ENCODE data around the gene C16orf86.

- no peak for TF ChIP-seq TEAD4 (CRISPR knock-in tag; IDR thresholded peaks at IDR 0.05)
- no peak for TF ChIP-seq SP1 (CRISPR knock-in tag; conservative IDR thresholded peaks at IDR 0.05)
- no peak for TF ChIP-seq NFYB (CRISPR knock-in tag; conservative IDR thresholded peaks at IDR 0.05; ENCODE audit: low read depth)
- TF ChIP-seq CTCF (IDR thresholded peaks at IDR 0.05): no peak
- TF ChIP-seq JAZF1 (CRISPR knock-in tag; IDR thresholded peaks at IDR 0.05): no peak
Observed at GRCh38 chr16:67668495-67669157, 2.0 kb downstream of the C16orf86 start.

Data from WTC11 (cell line).